GM10847 (cell line): ENCODE measurements around the gene RNF224.

Source experiments
- POLR2A ChIP-seq: IDR thresholded peaks from 2 replicates; pipeline ENCODE4 v1.6.1; 2011; ENCODE audit not compliant: insufficient read length; ENCODE audit errors: extremely low read depth

RNF224 gene

DNA sequence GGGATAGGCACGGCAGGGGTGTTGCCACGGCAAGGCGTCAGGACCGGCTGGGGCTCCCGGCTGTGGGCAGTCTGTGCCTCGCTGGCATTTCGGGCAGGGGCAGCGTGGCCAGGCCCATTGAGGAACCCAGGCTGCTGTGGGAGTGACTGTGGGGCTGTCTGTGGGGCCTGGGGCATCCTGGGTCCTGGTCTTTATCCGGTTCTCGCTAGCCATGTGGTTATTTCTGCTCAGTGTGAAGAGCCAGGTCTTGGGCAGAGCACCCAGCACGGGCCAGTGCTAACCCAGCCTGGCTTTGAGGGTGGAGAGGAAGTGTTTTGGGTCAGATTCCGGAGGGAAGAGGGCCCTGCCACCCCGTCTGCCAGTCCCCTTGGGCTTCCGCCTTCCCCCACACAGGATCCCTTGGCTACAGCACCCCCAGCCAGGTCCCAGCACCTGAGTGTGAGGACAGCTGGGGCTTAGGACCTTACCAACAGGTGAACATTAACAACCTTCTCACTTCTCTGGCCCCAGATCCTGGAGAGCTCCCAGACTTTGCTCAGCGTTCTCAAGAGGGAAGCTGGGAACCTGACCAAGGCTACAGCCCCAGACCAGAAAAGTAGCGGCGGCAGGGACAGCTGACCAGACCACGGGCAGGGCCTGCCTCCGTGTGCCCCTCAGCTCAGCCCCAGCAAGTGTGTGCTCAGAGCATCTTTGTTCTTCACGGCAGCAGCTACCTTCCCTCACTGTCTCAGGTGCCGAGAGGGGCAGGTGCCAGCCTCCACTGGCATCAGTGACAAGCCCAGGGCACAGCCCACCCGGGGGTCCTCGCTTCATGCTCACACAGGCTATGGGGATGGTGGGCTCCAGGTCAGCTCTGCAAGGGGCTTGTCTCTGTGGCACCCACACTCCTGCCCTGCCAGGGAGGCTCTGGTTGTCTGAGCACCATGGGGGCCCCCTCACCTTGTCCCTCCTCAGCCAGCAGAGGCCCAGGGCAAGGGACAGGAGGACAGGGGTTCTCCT lies 37.7 kb upstream of the RNF224 start:
- no peak for TF ChIP-seq POLR2A

DNA sequence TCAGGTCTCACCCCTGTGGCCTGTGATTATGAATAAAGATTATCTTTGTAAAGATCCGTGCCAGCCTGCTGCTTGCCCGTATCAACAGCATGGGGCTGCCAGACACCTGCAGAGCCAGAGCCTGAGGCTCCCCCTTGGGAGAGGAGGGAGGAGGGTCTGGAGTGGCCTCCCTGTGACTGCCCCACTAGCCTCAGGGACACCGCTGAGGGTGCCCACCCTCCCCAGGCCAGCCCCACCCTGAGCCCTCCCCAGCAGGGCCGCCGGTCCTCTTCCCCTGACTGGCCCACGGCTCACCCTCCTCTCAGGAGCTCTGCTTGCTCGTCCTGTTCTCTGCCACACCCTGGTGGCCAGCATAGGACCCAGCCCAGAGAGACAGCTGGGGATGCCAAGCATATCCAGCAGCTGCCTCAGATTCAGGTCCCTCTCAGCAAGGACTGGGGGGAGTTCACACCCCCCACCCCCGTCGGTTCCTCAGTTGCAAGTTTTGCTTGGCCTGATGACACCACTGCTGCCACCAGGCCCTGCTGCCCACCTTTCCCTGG lies 36.9 kb upstream of the RNF224 start:
- no peak for TF ChIP-seq POLR2A

DNA sequence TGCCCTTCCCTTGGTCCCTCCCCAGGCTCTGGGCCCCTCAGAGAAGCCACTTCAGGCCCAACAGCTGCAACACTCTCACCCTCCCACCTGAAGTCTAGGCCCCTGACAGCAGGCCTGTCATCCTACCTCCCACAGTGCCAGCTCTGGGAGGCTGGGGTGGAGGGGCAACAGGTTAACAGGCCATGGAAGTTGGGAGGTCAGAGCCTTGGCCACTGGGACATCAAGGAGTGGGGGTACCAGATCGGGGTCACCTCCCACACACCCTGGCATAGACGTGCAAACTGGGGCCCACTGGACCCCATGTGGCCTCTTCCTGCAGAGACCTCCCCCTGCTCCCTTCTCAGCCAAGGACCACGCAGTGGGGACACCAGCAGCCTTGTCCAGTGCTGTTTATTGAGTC lies 36.1 kb upstream of the RNF224 start:
- TF ChIP-seq POLR2A: no peak

DNA sequence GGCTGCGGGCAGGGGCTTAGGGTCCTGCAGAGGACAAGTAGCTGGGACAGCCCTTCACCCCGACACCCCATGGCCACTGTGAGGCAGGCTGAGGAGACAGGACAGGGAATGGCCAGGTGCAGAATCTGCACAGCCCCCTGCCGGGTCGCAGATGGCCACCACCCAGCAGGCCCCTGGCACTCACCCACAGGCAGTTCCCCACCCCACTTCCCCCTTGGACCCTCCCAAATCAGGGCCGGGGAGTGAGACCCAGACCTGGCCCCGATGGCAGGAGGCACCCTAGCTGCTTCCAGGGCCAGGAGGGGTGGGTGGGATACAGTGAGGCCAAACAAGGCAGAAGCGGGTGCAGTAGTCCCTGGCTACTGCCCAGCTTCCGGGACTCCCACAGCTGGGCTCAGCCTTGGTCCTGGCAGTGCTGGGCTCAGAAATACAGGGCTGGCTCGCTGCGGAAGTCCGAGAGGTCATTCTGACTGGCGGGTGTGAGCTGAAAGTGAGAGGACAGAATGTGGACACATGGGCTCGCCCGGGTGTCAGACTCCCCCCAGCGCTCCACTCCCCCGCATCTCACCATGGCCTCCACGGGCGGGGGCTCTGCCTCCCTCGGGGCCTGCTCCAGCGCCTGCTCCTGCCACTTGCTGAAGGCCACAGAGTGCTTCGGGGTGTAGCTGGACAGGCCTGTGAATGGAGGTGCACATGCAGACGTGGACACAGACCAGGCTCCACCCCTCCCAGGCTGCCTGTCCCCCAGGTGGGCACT lies 35.4 kb upstream of the RNF224 start:
- TF ChIP-seq POLR2A: no peak

DNA sequence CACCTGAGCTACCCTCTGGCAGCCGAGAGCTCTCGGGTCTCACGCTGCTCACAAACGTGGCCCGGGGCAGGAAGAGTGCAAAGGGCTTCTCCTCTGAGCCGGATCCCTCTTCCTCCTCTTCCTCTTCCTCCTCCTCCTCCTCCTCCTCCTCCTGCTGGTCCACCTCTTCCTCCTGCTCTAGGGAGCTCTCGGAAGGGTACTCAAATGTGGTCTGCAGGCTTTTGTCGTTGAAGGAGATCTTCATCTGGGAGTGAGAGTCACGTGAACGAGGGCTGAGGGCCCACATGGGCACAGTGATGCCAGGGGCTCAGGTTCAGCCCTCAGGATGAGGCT lies 34.9 kb upstream of the RNF224 start:
- no peak for TF ChIP-seq POLR2A

DNA sequence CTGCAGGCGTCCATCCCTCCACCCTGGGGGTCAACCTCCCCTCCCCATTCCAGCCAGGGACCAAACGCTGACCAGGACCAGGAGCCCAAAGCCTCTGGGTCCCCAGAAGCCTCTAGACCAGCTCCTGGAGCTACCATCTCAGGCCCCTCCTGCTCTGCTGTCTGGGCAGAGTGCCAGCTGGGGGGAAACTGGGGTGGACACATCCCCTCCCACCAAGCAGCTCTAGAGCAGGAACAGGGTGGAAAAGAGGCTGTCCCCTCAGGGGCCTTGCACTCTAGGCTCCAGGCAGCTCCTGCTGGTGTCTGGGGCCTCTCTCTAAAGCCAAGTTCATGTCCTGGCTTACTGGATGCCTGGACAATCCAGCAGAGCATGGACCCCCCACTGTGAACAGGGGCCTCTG lies 34.4 kb upstream of the RNF224 start:
- no peak for TF ChIP-seq POLR2A

DNA sequence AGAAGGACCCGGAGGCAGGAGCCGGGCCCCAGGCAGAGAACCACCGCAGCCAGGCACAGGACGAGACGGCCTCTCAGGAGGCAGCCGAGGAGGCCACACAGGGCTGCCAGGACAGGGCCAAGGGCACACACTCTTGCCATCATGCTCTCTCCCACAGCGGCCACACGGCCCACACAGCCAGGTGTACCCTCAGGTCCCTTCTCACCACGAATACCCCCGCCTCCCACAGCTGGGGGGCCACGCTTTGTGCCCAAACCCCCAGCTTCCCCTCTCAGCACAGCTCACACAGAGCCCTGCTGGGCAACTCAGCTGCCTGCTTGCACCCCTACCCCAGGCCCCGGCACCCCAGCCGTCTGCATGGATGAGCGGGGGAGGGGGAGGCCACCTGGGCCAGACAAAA lies 33.5 kb upstream of the RNF224 start:
- no peak for TF ChIP-seq POLR2A

DNA sequence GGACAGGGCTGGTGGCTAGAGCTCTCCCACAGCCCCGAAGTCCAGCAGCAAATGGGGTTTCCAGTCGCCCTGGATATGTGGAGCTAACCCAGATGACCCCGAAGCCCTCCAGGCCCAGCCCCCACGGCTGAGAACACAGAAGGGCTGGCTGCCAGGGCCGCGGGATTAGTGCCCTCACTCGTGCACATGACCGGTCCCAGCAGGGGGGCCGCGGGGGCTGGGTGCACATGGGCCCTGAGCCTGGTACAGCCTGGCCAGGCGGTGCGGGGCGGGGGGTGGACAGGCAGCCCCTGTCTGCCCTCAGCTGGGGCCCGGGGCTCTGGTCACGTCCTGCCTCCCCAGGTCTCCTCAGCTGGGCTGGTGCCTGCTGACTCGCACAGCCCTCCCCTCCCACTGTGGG lies 32.9 kb upstream of the RNF224 start:
- no peak for TF ChIP-seq POLR2A

DNA sequence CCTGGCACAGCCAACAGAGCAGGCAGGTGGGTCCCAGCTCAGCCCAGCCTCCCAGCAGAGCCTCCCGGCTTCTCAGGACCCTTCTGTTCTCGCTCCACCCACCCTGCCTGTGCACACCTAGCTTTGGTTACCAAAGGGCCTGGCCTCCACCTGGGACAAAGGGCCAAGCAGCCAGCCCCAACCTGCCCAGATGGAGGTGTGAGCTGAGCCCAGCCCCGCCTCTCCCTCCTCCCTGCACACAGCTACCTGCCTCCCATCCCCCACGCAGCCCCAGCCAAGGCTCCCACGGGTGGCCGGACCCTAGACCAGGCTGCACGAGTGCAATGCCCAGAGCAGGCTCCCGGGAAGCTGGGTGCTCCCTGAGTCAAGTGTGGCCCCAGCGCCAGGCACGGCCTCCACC lies 32.4 kb upstream of the RNF224 start:
- no peak for TF ChIP-seq POLR2A

DNA sequence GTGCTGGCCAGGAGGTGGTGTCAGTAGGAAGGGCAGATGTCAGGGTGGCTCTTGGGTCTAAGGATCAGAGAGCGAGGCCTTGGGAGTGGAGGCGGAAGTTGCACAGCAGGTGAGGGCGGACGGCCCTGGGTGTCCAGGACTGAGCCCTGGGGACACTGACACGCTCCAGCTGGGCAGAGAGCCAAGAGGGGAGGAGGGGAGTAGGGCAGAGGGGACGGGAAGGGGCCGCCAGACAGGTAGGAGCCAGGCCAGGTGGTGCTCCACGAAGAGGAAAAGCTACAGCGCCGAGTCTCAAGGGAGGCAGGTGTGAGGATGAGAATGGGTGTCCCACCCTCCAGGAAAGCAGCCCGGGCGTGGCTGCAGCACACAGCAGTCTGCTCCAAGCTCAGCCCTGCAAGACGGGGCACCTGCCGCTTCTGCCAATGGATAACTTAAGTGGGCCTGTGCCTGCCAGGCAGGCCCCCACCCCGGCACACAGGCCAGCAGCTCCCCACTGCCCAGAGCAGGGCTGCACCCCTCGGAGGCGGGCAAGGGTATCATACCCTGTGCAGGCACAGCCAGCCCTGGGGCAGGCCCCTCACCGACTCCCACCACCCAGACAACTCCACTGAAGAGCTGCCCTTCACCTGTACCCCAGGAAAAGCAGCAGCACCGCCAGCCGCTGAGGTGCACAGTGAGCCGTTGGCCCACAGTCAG lies 31.6 kb upstream of the RNF224 start:
- no peak for TF ChIP-seq POLR2A

DNA sequence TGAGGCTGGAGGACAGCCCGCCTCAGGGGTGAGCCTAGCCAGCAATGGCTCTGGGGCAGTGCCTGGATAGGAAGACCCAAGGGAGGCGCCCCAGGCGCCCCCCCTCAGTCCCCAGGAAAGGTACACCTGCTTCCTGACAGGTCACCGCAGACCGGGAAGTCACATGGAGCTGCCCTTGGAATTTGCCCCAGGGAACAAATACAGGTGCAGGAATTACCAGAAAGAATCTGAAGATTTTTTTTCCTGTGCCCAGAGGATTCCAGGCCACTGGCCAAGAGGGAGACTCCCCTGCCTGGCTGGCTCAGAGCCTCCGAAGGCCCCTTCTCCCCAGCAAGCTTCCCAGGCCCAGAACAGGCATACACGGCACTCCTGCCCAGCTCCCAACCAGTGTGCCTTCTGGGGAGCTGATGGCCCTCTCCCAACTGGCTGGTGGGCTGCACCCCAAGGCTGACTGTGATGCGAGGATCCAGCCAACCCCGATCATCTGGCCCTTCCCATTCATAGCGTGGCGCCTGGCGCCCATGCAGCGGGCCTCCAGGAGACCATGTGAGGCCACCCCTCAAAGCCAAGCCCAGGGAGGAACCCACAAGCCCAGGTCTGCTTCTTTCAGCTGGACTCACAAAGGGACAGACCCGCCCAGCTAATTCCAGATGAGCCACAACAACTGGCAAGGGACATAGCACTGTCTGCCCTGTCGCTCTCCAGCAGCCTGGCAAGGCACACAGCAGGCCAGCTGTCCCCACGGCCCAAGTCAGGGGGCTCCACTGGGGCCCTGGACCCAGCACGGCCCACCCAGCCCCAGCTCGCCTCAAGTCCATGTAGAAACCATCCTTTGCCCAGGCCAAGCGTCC lies 29.0 kb upstream of the RNF224 start:
- TF ChIP-seq POLR2A: no peak

DNA sequence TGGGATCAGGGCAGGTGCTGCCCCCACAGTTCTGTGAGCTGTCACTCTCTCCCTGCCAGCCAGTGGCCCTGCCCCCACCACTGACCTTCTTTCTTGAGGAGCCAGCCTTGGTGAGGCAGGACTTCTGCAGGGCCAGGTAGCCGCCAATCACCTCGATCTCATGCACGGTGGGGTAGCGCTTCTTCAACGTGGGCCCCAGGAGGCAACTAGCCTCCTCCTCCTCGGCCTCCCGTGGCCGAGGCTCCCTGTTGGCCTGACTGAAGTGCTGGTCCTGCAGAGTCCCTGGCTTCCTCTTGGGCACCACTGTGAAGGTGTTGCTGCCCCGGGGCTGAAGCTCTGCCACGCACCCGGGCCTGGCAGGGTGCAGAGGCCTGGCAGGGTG lies 28.4 kb upstream of the RNF224 start:
- TF ChIP-seq POLR2A: no peak

DNA sequence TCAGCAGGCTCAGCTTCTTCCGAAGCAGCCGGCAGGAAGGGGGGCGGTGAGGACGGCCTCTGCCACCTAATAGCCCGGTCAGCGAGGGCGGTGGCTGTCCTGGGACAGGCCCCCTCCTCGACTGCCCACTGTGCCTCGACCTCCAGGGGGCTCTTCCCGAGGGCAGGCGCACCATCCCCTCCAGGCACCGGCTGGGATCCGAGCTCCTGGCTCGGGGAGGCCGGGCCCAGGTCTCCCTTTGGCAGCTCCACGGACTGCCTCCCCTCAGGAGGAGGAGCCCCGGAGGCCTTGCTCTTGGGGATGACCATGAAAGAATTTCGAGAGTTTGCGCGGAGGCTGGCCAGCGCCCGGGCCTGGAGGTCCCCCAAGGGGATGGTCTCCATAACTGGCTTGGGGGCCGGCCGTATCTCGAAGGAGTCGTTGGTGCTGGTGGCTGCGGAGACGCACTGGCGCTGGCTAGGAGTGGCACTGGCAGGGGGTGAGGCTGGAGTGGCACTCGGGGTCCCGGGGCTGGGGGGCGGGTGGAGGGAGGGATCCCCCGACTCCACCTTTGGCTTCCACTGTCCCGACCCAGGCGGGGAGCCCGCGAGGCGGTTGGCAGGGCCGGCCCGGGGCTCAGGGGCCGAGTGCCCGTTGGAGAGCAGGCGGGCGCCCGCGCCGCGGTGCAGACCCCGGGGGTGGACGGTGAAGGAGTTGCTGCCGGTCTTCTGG lies 27.7 kb upstream of the RNF224 start:
- TF ChIP-seq POLR2A: no peak
